HEK293 (cell line): ENCODE data around the gene CADM1.

Experiments used
- CTCF ChIA-PET: fragments of 350-600 bp; formaldehyde crosslinking; extraction: SDS; loops from one replicate; lab custom pipeline; 2021; ENCODE audit warnings: antibody characterized with exemption; lab: Yijun Ruan, JAX
- POLR2A ChIA-PET: fragments of 300-600 bp; formaldehyde crosslinking; extraction: SDS; loops from one replicate; lab custom pipeline; 2020; ENCODE audit warnings: antibody characterized with exemption, inconsistent platforms; lab: Yijun Ruan, JAX
- H3K27ac ChIP-seq: fragments of 200-500 bp; sonication (Bioruptor generic); 2 replicates; pipeline ENCODE4 v1.5.1; 2014; ENCODE audit warnings: low read depth, low read length, control low read depth, inconsistent platforms; ENCODE audit errors: extremely low read depth
- H3K36me3 ChIP-seq, 2 experiments: fragments of 200-500 bp in 1 of 2; sonication (Bioruptor generic) in 1 of 2; 1 replicate in 1 of 2; 2 replicates in 1 of 2; pipeline ENCODE4 v1.5.1; 2014 to 2017; ENCODE audit warnings: inconsistent platforms in 2 of 2, low read length in 2 of 2; ENCODE audit not compliant: control insufficient read depth in 2 of 2, insufficient read depth in 1 of 2
- H3K4me1 ChIP-seq: fragments of 200-500 bp; sonication (Bioruptor generic); 2 replicates; pipeline ENCODE4 v1.5.1; 2014; ENCODE audit warnings: mild to moderate bottlenecking, low read length, inconsistent platforms; ENCODE audit not compliant: control insufficient read depth, insufficient read depth
- H3K4me3 ChIP-seq: 2 replicates; pipeline ENCODE4 v1.5.1; 2011; ENCODE audit warnings: low read depth, mild to moderate bottlenecking, control low read depth, low read length, moderate library complexity
- H3K9me3 ChIP-seq: fragments of 200-500 bp; sonication (Bioruptor generic); 2 replicates; pipeline ENCODE4 v1.5.1; 2014; ENCODE audit warnings: low read depth, low read length, inconsistent platforms; ENCODE audit not compliant: control insufficient read depth, insufficient read depth
- AEBP2 ChIP-seq: fragments of 450-650 bp; formaldehyde crosslinking; IDR thresholded peaks from 2 replicates; pipeline ENCODE4 v1.5.1; 2016; ENCODE audit warnings: missing biosample characterization, missing genetic modification characterization, borderline replicate concordance
- MZF1 ChIP-seq: fragments of 450-650 bp; formaldehyde crosslinking; IDR thresholded peaks from 2 replicates; pipeline ENCODE4 v1.5.1; 2017; ENCODE audit warnings: missing biosample characterization, missing genetic modification characterization, borderline replicate concordance
- OVOL3 ChIP-seq: fragments of 450-650 bp; formaldehyde crosslinking; IDR thresholded peaks from 2 replicates; pipeline ENCODE4 v1.5.1; 2016; ENCODE audit warnings: missing biosample characterization, missing genetic modification characterization
- PRDM10 ChIP-seq: fragments of 450-650 bp; formaldehyde crosslinking; IDR thresholded peaks from 2 replicates; pipeline ENCODE4 v1.5.1; 2016; ENCODE audit warnings: missing biosample characterization, missing genetic modification characterization
- SALL2 ChIP-seq: fragments of 450-650 bp; formaldehyde crosslinking; IDR thresholded peaks from 2 replicates; pipeline ENCODE4 v1.5.0; 2017; ENCODE audit warnings: missing biosample characterization, mild to moderate bottlenecking, missing genetic modification characterization, borderline replicate concordance
- SCRT1 ChIP-seq: fragments of 450-650 bp; formaldehyde crosslinking; IDR thresholded peaks from 2 replicates; pipeline ENCODE4 v1.5.1; 2016; ENCODE audit warnings: missing biosample characterization, missing genetic modification characterization, borderline replicate concordance
- TCF7L2 ChIP-seq: IDR thresholded peaks from 2 replicates; pipeline ENCODE4 v1.6.1; 2011; ENCODE audit warnings: low read depth, mild to moderate bottlenecking, inconsistent platforms, low read length, moderate library complexity, borderline replicate concordance
- YY2 ChIP-seq: fragments of 450-650 bp; formaldehyde crosslinking; IDR thresholded peaks from 2 replicates; pipeline ENCODE4 v1.5.1; 2016; ENCODE audit warnings: missing biosample characterization, missing genetic modification characterization
- ZBTB20 ChIP-seq: fragments of 450-650 bp; formaldehyde crosslinking; IDR thresholded peaks from 2 replicates; pipeline ENCODE4 v1.5.1; 2016; ENCODE audit warnings: missing biosample characterization, missing genetic modification characterization
- ZBTB6 ChIP-seq: fragments of 450-650 bp; formaldehyde crosslinking; IDR thresholded peaks from 2 replicates; pipeline ENCODE4 v1.5.1; 2017; ENCODE audit warnings: missing biosample characterization, missing genetic modification characterization
- ZNF214 ChIP-seq: fragments of 450-650 bp; formaldehyde crosslinking; IDR thresholded peaks from 2 replicates; pipeline ENCODE4 v1.5.1; 2017; ENCODE audit warnings: missing biosample characterization, mild to moderate bottlenecking, missing genetic modification characterization, borderline replicate concordance
- ZNF248 ChIP-seq: fragments of 450-650 bp; formaldehyde crosslinking; IDR thresholded peaks from 2 replicates; pipeline ENCODE4 v1.5.1; 2017; ENCODE audit warnings: missing biosample characterization, missing genetic modification characterization
- ZNF26 ChIP-seq: fragments of 450-650 bp; formaldehyde crosslinking; IDR thresholded peaks from 2 replicates; pipeline ENCODE4 v1.5.1; 2016; ENCODE audit warnings: missing biosample characterization, missing genetic modification characterization
- ZNF324 ChIP-seq: fragments of 450-650 bp; formaldehyde crosslinking; IDR thresholded peaks from 2 replicates; pipeline ENCODE4 v1.5.1; 2016; ENCODE audit warnings: missing biosample characterization, missing genetic modification characterization
- ZNF335 ChIP-seq: fragments of 450-650 bp; formaldehyde crosslinking; conservative IDR thresholded peaks from 2 replicates; pipeline ENCODE4 v1.5.1; 2016; ENCODE audit warnings: missing biosample characterization, missing genetic modification characterization
- ZNF354C ChIP-seq: fragments of 450-650 bp; formaldehyde crosslinking; IDR thresholded peaks from 2 replicates; pipeline ENCODE4 v1.5.1; 2016; ENCODE audit warnings: missing biosample characterization, missing genetic modification characterization, low read depth, borderline replicate concordance
- ZNF366 ChIP-seq: fragments of 450-650 bp; formaldehyde crosslinking; conservative IDR thresholded peaks from 2 replicates; pipeline ENCODE4 v1.5.1; 2016; ENCODE audit warnings: missing biosample characterization, missing genetic modification characterization
- ZNF423 ChIP-seq: fragments of 450-650 bp; formaldehyde crosslinking; IDR thresholded peaks from 2 replicates; pipeline ENCODE4 v1.5.1; 2016; ENCODE audit warnings: missing biosample characterization, missing genetic modification characterization
- ZNF645 ChIP-seq: fragments of 450-650 bp; formaldehyde crosslinking; IDR thresholded peaks from 2 replicates; pipeline ENCODE4; 2016; ENCODE audit warnings: missing biosample characterization, missing genetic modification characterization
- ZNF768 ChIP-seq: fragments of 450-650 bp; formaldehyde crosslinking; IDR thresholded peaks from 2 replicates; pipeline ENCODE4 v1.5.1; 2018; ENCODE audit warnings: missing biosample characterization, mild to moderate bottlenecking, missing genetic modification characterization
- ZSCAN23 ChIP-seq: fragments of 450-650 bp; formaldehyde crosslinking; IDR thresholded peaks from 2 replicates; pipeline ENCODE4 v1.5.1; 2016; ENCODE audit warnings: missing biosample characterization, missing genetic modification characterization
- ZSCAN30 ChIP-seq: fragments of 450-650 bp; IDR thresholded peaks from 2 replicates; pipeline ENCODE4 v1.5.1; 2018; ENCODE audit warnings: missing biosample characterization, mild to moderate bottlenecking, missing genetic modification characterization, moderate library complexity
- TF ChIP-seq, protein P1 (sequence below): fragments of 450-650 bp; formaldehyde crosslinking; IDR thresholded peaks from 2 replicates; pipeline ENCODE4 v1.5.1; 2016; ENCODE audit warnings: missing biosample characterization, missing genetic modification characterization

CADM1 gene

GRCh38 chr11:115193914-115194801, 310.1 kb downstream of the CADM1 start:
- CTCF ChIA-PET, result interaction anchor here (1.8 kb wide), 1 partner anchor 24 kb away, joined by 6 read pairs; no protein-coding TSS in a partner anchor
- POLR2A ChIA-PET, result no interaction called here

DNA sequence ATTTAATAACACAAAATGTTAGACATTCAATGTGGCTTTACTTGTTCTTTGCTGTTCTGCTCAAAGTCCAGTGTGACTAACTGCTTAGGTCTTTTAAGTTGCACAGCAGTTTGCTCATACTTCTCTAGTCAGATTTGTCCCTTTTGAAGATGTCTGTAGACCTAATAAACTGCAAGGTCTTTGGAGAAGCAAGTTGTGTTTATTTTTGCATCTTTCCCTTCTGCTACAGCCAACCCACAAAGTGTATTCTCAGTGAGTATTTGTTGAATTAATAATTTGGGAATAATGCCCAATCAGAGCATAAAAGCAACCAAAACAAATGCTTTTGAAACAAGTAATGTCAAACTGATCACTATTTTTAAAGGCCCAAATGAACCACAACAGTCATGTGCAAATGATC, 312.5 kb downstream of the CADM1 start:
- Histone ChIP-seq H3K27ac (no peak overlapping the region), H3K4me1 (no peaks in the 10 kb centered on the region), H3K36me3 (no peaks in the 10 kb centered on the region), H3K9me3 (no peaks in the 10 kb centered on the region), H3K4me3 (no peak overlapping the region)
- ChIA-PET CTCF (no interaction called here), POLR2A (no interaction called here)
- TF ChIP-seq PRDM10 (tag by site-specific recombination) (no peak), ZNF248 (tag by site-specific recombination) (no peak), YY2 (tag by site-specific recombination) (no peak), AEBP2 (tag by site-specific recombination) (no peak), OVOL3 (tag by site-specific recombination) (no peak), ZNF366 (tag by site-specific recombination) (no peak), ZSCAN30 (tag by site-specific recombination) (no peak), TCF7L2 (no peak), ZNF768 (tag by site-specific recombination) (no peak), ZNF26 (tag by site-specific recombination) (no peak)

More at GRCh38 chr11:115193914-115194801, 310.1 kb downstream of the CADM1 start:
- H3K4me1 ChIP-seq, result peaks cover 5% of the 10 kb centered on the region
- TF ChIP-seq ZNF354C (no peak), MZF1 (no peak), ZNF324 (no peak), ZNF214 (tag by site-specific recombination) (no peak), ZBTB20 (no peak), ZNF423 (tag by site-specific recombination) (no peak), ZBTB6 (no peak), SALL2 (tag by site-specific recombination) (no peak), ZNF335 (tag by site-specific recombination) (no peak), ZSCAN23 (tag by site-specific recombination) (no peak), ZNF645 (no peak), SCRT1 (tag by site-specific recombination) (no peak)
- TF ChIP-seq, protein P1, sequence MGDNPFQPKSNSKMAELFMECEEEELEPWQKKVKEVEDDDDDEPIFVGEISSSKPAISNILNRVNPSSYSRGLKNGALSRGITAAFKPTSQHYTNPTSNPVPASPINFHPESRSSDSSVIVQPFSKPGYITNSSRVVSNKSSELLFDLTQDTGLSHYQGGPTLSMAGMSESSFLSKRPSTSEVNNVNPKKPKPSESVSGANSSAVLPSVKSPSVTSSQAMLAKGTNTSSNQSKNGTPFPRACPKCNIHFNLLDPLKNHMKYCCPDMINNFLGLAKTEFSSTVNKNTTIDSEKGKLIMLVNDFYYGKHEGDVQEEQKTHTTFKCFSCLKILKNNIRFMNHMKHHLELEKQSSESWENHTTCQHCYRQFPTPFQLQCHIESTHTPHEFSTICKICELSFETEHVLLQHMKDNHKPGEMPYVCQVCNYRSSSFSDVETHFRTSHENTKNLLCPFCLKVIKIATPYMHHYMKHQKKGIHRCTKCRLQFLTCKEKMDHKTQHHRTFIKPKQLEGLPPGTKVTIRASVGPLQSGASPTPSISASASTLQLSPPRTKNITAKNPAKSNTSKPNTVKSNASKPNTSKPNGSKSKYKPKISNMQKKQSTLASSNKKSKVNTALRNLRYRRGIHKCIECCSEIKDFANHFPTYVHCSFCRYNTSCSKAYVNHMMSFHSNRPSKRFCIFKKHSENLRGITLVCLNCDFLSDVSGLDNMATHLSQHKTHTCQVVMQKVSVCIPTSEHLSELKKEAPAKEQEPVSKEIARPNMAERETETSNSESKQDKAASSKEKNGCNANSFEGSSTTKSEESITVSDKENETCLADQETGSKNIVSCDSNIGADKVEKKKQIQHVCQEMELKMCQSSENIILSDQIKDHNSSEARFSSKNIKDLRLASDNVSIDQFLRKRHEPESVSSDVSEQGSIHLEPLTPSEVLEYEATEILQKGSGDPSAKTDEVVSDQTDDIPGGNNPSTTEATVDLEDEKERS, result no peak
- TF ChIP-seq, all 188 proteins: peak for 0
- Histone ChIP-seq H3K4me3 (no peak overlapping the region), H3K36me3 (no peaks in the 10 kb centered on the region), H3K9me3 (no peaks in the 10 kb centered on the region), H3K27ac (no peak overlapping the region)
